ENCODE data around the gene MGAT5. TPM values are rescaled to one million over a fixed set of nuclear protein-coding genes. Genes with fewer than 3 reads are reported as not detected.
A peak's percentile ranks its signal among the peaks of the same experiment; 100 is the strongest.

Gene MGAT5
- total RNA-seq, 3 donors from 2014 or later (not counting 1 experiment from before 2014, with no cell fraction given), result 39.7 to 58.2 (median 57.0) TPM

GRCh38 chr2:134385195-134385594 lies 131.3 kb downstream of the MGAT5 start:
- H3K4me1 Mint-ChIP-seq, result peaks cover 0 to 6% of the 10 kb centered on the region in 2 donors
- H3K9me3 Mint-ChIP-seq, result no peaks in the 10 kb centered on the region
- H3K9me3 ChIP-seq (ENCODE audit: control insufficient read depth, insufficient read depth, low read length), result no peaks in the 10 kb centered on the region
- DNase-seq (no peak), ATAC-seq (no peak)
- no peak overlapping the region for H3K4me3 Mint-ChIP-seq
- intact Hi-C loops (cut with micrococcal nuclease), result no loop called here
- H3K4me1 ChIP-seq (ENCODE audit: control insufficient read depth, insufficient read depth, low read length), result no peaks in the 10 kb centered on the region
- no peak overlapping the region for H3K27ac Mint-ChIP-seq
- no peaks in the 10 kb centered on the region for H3K27me3 Mint-ChIP-seq (ENCODE audit: low read depth in 2 of 2)
- no peaks in the 10 kb centered on the region for H3K36me3 Mint-ChIP-seq
- TF ChIP-seq, protein P1, sequence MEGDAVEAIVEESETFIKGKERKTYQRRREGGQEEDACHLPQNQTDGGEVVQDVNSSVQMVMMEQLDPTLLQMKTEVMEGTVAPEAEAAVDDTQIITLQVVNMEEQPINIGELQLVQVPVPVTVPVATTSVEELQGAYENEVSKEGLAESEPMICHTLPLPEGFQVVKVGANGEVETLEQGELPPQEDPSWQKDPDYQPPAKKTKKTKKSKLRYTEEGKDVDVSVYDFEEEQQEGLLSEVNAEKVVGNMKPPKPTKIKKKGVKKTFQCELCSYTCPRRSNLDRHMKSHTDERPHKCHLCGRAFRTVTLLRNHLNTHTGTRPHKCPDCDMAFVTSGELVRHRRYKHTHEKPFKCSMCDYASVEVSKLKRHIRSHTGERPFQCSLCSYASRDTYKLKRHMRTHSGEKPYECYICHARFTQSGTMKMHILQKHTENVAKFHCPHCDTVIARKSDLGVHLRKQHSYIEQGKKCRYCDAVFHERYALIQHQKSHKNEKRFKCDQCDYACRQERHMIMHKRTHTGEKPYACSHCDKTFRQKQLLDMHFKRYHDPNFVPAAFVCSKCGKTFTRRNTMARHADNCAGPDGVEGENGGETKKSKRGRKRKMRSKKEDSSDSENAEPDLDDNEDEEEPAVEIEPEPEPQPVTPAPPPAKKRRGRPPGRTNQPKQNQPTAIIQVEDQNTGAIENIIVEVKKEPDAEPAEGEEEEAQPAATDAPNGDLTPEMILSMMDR (IDR thresholded peaks at IDR 0.05), result no peak
- H3K36me3 ChIP-seq (ENCODE audit: control insufficient read depth, insufficient read depth, low read length), result peaks cover 3% of the 10 kb centered on the region
- no peaks in the 10 kb centered on the region for H3K27me3 ChIP-seq (ENCODE audit: control insufficient read depth, insufficient read depth, low read length)
- no peak overlapping the region for H3K4me3 ChIP-seq (ENCODE audit: low read length)
- 94% methylated on average over 2 of the region's 2 CpGs for WGBS (ENCODE audit: insufficient coverage)
- H3K27ac ChIP-seq (ENCODE audit: low read length), result no peak overlapping the region

- WGBS (ENCODE audit: insufficient coverage), result 100% methylated on average over 2 of the region's 3 CpGs
- intact Hi-C loops (cut with micrococcal nuclease), result no loop called here
- no peaks in the 10 kb centered on the region for H3K27me3 Mint-ChIP-seq (ENCODE audit: low read depth in 2 of 2)
- Histone ChIP-seq H3K27me3 (ENCODE audit: control insufficient read depth, insufficient read depth, low read length) (no peaks in the 10 kb centered on the region), H3K9me3 (ENCODE audit: control insufficient read depth, insufficient read depth, low read length) (no peaks in the 10 kb centered on the region), H3K4me3 (ENCODE audit: low read length) (no peak overlapping the region), H3K36me3 (ENCODE audit: control insufficient read depth, insufficient read depth, low read length) (no peaks in the 10 kb centered on the region), H3K27ac (ENCODE audit: low read length) (no peak overlapping the region), H3K4me1 (ENCODE audit: control insufficient read depth, insufficient read depth, low read length) (no peaks in the 10 kb centered on the region)
- ATAC-seq (no peak), DNase-seq (no peak)
- H3K9me3 Mint-ChIP-seq, result no peaks in the 10 kb centered on the region
- no peak overlapping the region for H3K4me3 Mint-ChIP-seq
- no peak overlapping the region for H3K27ac Mint-ChIP-seq
- H3K36me3 Mint-ChIP-seq, result no peaks in the 10 kb centered on the region
- peaks cover 6 to 13% of the 10 kb centered on the region in 2 donors for H3K4me1 Mint-ChIP-seq
- TF ChIP-seq, protein P1 (IDR thresholded peaks at IDR 0.05), result no peak
Measured at GRCh38 chr2:134386310-134386709, 132.4 kb downstream of the MGAT5 start.

- Mint-ChIP-seq H3K4me3 (no peak overlapping the region), H3K4me1 (peaks cover 18 to 19% of the 10 kb centered on the region in 2 donors), H3K27me3 (ENCODE audit: low read depth in 2 of 2) (no peaks in the 10 kb centered on the region), H3K36me3 (no peaks in the 10 kb centered on the region), H3K27ac (no peak overlapping the region), H3K9me3 (no peaks in the 10 kb centered on the region)
- Histone ChIP-seq H3K27me3 (ENCODE audit: control insufficient read depth, insufficient read depth, low read length) (no peaks in the 10 kb centered on the region), H3K9me3 (ENCODE audit: control insufficient read depth, insufficient read depth, low read length) (no peaks in the 10 kb centered on the region), H3K27ac (ENCODE audit: low read length) (no peak overlapping the region), H3K36me3 (ENCODE audit: control insufficient read depth, insufficient read depth, low read length) (no peaks in the 10 kb centered on the region), H3K4me1 (ENCODE audit: control insufficient read depth, insufficient read depth, low read length) (no peaks in the 10 kb centered on the region), H3K4me3 (ENCODE audit: low read length) (no peak overlapping the region)
- WGBS (ENCODE audit: insufficient coverage), result 88% methylated on average over 1 of the region's 1 CpG
- no peak for DNase-seq
- intact Hi-C loops (cut with micrococcal nuclease), result no loop called here
- ATAC-seq, result no peak
- TF ChIP-seq, protein P1 (IDR thresholded peaks at IDR 0.05), result no peak
Measured at GRCh38 chr2:134389381-134389780, 135.5 kb downstream of the MGAT5 start.

DNA sequence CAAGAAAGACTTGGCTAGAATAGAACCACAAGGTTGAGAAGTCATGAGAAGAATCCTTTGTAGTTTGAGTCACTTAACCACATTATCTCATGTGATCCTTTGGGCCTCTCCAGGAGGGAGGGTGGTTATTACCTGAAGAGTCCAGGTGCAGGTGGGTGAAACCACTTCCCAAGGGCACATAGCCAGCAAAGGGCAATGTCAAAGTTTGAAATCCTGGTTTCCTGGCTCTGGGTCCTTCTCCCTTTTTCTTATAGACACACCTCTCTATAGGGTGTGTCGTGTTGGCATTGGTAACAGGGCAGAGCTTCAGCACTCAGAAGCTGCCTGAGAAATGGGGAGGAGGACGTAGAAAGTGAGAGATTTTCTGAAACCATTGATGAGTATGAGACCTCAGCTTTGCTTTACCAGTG lies 137.9 kb downstream of the MGAT5 start:
- H3K4me3 ChIP-seq (ENCODE audit: low read length), result no peak overlapping the region
- ATAC-seq (no peak), DNase-seq (peak in 1 of 2 donors; percentile 11)
- Mint-ChIP-seq H3K4me3 (no peak overlapping the region), H3K4me1 (peaks cover 13 to 18% of the 10 kb centered on the region in 2 donors), H3K36me3 (no peaks in the 10 kb centered on the region), H3K27ac (no peak overlapping the region), H3K27me3 (ENCODE audit: low read depth in 2 of 2) (no peaks in the 10 kb centered on the region), H3K9me3 (no peaks in the 10 kb centered on the region)
- no peak overlapping the region for H3K27ac ChIP-seq (ENCODE audit: low read length)
- no peaks in the 10 kb centered on the region for H3K9me3 ChIP-seq (ENCODE audit: control insufficient read depth, insufficient read depth, low read length)
- no peaks in the 10 kb centered on the region for H3K36me3 ChIP-seq (ENCODE audit: control insufficient read depth, insufficient read depth, low read length)
- WGBS (ENCODE audit: insufficient coverage), result 72% methylated on average over 2 of the region's 2 CpGs
- TF ChIP-seq, protein P1 (IDR thresholded peaks at IDR 0.05), result no peak
- H3K4me1 ChIP-seq (ENCODE audit: control insufficient read depth, insufficient read depth, low read length), result no peaks in the 10 kb centered on the region
- intact Hi-C loops (cut with micrococcal nuclease), result no loop called here
- H3K27me3 ChIP-seq (ENCODE audit: control insufficient read depth, insufficient read depth, low read length), result no peaks in the 10 kb centered on the region
